HuH-7.5 (cell line): ENCODE results near the gene RFC1.
"Not testable (repeated sequence)": the region's sequence is repeated elsewhere in the genome, so short reads cannot be mapped to it uniquely, and the experiment has no call there.

Experiments
- DNase-seq: peaks from one replicate; pipeline ENCODE4 v3.0.0; 2011; ENCODE audit warnings: low spot score

RFC1 gene

DNA sequence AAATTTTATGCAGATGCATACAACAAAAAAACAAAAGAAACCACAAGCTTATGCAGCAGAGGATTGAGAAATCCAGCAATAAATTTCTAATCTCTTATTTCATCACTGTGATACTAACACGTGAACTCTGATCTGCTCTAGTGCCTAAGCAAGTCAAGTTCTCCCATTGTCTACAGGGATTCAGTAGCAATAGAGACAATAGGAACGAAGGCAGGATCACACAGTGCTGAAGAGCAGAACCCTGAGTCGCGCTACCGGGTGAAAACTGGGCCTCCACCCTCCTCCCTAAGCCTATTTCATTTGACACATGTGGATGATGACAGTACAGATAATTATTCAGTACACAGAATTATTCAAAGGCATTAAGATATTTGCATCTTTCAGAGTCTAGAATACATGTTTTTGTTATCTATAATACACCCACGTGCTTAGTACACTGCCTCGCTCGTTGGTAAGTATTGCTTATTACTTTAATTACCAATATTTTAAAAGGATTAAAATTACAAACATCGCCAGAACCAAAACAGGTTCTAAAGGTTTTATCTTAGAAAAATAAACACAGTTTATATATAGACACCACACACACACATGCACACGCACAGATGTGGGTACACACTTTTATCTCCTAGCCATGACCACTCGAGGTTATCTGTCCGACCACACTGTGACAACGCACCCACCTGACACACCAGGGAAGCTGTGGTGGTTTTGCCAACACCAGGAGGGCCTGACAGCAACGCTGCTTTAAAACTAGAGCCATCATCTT is 60.1 kb downstream of the RFC1 start:
- DNase-seq, result no peak

DNA sequence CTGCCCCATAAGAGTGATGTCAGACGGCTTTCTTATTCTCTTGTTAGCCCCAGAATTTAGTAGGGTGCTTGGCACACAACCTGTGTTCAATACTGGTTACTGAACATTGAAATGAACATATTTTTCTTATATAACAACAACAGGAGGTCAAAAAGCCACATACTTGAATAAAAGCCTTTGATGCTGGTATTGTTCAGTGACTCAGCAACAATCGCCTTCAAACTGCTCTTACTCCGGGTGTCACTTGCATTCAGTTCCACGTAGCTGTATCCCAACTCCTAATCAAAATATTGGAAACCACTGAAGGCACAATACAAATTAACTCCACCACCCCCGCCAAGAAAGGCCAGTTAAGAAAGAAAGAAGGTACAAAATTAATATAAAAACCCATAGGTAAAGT is 61.5 kb downstream of the RFC1 start:
- DNase-seq, result no peak

- DNase-seq, result no peak
Observed at GRCh38 chr4:39303871-39304270, 62.3 kb downstream of the RFC1 start.

GRCh38 chr4:39302901-39303300 is 63.3 kb downstream of the RFC1 start:
- no peak for DNase-seq

- no peak for DNase-seq
Observed at GRCh38 chr4:39295784-39296183, 70.4 kb downstream of the RFC1 start.

DNA sequence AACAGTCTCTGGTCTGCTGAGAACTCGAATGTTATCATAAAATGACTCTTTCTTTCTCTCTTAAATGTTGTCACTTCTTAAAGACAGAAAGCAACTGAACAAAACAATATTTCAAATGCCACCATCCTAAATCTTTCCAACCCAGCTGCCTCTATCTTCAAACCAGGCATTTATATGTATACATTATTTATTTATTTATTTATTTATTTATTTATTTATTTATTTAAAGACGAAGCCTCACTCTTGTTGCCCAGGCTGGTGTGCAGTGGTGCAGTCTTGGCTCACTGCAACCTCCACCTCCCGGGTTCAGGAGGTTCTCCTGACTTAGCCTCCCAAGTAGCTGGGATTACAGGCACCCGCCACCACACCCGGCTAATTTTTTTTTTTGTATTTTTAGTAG is 73.7 kb downstream of the RFC1 start:
- not testable (repeated sequence) for DNase-seq

- DNase-seq, result no peak
Observed at GRCh38 chr4:39291686-39292085, 74.5 kb downstream of the RFC1 start.

DNA sequence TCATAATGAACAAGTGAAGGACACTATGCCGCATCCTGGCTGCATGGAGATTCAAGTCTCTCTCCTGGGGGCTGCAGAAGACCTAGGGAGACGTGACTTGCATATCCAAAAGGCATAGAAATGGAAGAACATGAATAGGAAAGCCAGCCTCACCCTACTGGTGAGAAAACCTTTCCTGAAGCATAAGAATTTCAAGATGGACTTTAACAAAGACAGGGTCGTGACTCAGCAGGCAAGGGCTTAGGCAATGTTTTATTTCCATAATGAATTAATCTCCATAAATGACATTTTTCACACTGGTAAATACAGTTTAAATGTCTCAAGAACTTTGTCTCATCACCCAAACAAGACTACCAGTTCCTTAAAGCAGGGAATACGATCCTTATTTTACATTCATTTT is 78.9 kb downstream of the RFC1 start:
- no peak for DNase-seq

DNA sequence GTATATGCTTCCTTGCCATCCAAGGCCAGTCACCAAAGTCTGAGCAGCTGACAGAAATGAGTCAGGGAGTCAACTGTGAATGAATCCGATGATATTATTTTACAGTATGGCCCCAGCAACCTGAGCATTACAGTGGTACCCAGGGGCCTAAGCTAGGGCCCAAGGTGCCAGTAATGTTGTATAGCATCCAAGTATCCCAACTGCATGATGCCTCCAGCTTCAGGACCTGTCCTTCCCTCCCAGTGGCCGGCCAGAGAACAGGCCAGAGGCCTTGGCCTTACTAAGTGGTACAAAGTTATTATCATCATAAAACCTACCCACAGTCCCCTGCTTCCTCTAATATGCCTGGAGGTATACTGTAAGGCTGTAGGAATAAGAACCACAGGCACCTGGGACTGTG is 79.9 kb downstream of the RFC1 start:
- DNase-seq, result no peak

DNA sequence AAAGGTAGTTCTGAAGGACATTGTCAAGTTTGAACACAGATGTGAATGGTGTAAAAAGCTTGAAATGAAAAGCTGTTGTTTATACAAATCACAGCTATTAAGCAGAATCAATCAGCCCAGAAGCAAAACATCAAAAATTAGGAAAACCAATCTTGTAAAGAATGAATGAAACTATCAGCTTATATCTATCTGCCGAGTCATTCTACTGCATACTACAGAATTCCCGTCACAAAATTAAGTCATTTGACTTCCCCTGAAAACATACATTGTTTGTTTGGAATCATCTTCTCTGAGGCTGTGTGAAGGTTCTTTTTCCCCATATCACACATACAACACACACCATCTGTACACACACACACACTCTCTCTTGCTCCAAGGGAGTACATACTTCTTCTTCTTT is 80.3 kb downstream of the RFC1 start:
- no peak for DNase-seq

- no peak for DNase-seq
Observed at GRCh38 chr4:39285111-39285795, 80.9 kb downstream of the RFC1 start.

DNA sequence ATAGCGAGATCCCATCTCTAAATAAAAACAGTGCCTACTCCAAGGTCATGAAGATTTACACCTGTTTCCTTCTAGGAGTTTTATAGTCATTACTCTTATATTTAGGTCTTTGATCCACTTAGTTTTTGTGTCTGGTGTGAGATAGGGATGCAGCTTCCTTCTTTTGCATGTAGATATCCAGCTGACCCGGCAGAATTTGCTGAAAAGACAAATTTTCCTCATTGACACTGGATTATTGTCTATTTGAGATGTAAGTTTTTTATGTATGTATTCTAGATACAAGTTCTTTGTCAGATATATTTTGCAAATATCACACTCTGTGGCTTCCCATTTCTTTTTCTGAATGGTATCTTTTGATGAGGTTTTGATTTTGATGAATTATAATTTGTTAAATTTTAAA is 85.4 kb downstream of the RFC1 start:
- DNase-seq, result no peak

GRCh38 chr4:39279416-39279815 is 86.7 kb downstream of the RFC1 start:
- DNase-seq, result no peak

DNA sequence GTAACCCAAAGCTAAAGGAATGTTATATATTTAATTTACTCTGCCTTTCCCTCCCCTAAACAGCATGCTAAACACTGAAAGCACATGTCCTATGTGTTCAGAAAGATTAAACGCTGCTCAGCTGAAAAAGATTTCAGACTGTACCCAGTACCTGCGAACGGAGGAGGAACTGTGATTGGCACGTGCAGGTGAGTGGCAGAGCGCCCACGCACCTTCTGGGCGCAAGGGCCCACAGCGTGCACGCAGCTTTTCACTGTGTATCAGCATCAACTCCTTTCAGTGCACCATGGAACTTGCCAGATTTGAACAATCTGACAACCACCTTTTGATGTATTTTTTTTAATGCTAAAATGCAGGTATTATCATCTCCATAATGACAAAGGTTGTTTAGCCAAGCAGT is 87.7 kb downstream of the RFC1 start:
- no peak for DNase-seq

- not testable (repeated sequence) for DNase-seq
Observed at GRCh38 chr4:39277661-39278060, 88.5 kb downstream of the RFC1 start.

DNA sequence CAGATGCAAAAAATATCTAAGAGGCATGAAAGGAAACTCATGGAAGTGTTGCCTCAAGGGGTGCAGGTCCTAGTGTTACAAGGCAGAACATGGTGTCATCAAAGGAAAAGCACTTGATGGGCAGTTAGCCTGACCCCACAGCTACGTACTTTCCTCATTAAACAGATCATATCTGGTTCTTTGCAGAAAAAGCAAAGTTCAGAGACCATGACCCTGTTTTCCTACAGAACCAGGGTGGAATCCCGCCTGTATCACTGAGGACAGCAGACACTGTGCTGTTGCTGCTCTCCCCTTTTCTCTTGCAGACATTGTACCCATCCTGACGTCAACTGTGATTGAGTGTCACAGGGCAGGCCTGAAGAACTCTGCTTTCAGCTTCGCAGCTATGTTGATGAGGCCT is 91.7 kb downstream of the RFC1 start:
- no peak for DNase-seq

GRCh38 chr4:39263895-39264294 is 102.3 kb downstream of the RFC1 start:
- no peak for DNase-seq

DNA sequence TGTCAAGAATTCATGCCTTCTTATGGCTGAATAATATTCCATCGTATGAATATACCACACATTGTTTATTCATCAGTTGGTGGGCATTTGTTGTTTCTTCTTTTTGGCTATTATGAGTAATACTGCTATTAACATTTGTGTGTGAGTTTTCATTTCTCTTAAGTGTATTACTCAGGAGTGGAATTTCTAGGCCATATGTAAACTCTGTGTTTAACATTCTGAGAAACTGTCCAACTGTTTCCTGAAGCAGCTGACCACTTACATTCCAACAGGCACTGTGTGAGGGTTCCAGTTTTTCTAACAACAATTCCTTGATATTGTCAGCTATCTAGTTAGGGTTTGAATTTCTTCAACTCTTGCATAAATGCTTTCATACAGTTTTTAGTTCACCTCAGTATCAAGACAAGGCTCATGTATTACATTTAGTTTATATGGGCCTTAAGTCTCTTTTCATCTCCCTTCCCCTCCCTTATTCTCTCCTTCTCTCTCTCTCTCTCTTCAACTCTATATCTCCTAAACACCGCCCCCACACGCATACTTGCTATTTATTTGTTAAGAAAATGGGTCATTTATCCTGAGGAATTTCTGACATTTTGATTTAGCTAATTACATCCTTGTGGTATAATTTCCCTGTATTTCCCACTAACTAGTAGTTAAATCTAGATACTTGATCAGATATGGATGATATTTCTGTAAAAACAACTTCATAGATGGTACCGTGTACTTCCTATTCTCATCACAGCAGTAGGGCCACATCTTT is 106.4 kb downstream of the RFC1 start:
- DNase-seq, result no peak

- DNase-seq, result no peak
Observed at GRCh38 chr4:39256436-39256835, 109.7 kb downstream of the RFC1 start.

DNA sequence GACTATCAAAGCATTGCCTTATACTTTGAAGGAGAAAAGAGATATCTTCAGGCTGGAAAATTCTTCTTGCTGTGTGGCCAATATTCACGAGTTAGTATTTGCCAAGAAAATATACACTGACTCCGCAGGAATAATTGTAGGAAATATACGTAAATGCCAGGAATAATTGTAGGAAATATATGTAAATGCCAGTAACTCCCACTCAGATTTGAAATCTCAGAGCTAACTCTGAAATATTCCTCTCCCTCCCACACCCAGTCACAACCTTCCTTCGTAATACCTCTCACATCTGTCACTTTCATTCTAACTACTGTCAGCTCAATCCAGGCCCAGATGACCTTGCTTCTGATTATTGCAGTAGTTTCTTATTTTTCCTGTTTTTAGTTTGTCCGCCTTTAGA is 110.3 kb downstream of the RFC1 start:
- no peak for DNase-seq

- DNase-seq, result no peak
Observed at GRCh38 chr4:39255266-39255665, 110.9 kb downstream of the RFC1 start.

DNA sequence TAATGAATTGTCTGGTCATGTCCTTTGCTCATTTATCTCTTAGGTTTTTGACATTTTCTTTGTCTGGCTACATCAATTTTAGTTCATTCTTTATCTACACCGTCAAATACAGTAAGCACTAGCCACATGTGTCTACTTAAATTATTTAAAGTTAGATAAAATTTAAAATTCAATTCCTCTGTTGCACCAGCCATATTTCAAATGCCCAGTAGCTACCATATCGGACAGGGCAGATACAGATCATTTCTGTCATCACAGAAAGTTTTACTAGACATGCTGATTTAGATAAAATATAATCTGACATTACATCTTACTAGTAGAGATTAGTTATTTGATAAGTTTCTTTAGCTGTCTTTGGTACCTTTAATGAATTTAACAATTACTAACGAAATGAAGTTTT is 122.7 kb downstream of the RFC1 start:
- no peak for DNase-seq
